Liver (tissue), 9 donors: Measurements from ENCODE around the gene ARAP1. TPM values are rescaled to one million over a fixed set of nuclear protein-coding genes. Genes with fewer than 3 reads are reported as not detected.

ENCODE experiments used
- DNase-seq: peaks from one replicate; pipeline ENCODE4 v3.0.0-alpha.2; 2017; ENCODE audit warnings: low spot score
- H3K27ac ChIP-seq, 2 donors: one replicate each; pipeline ENCODE4 v1.7.0; 2013; ENCODE audit warnings: inconsistent platforms in 2 of 2, low read length in 2 of 2, control low read depth in 1 of 2, low read depth in 1 of 2, mild to moderate bottlenecking in 1 of 2
- H3K27me3 ChIP-seq, 4 donors: one replicate each; pipeline versions ENCODE4 v1.6.1 to v1.7.0; 2013; ENCODE audit warnings: low read length in 3 of 4, inconsistent platforms in 1 of 4, mild to moderate bottlenecking in 1 of 4, moderate library complexity in 1 of 4; ENCODE audit not compliant: control insufficient read depth in 4 of 4, insufficient read depth in 4 of 4
- H3K36me3 ChIP-seq, 4 donors: one replicate each; pipeline versions ENCODE4 v1.6.1 to v1.7.0; 2013; ENCODE audit warnings: low read length in 3 of 4, mild to moderate bottlenecking in 3 of 4, low read depth in 1 of 4, moderate library complexity in 1 of 4; ENCODE audit not compliant: control insufficient read depth in 4 of 4, insufficient read depth in 3 of 4
- H3K4me1 ChIP-seq, 4 donors: one replicate each; pipeline versions ENCODE4 v1.6.1 to v1.7.0; 2013; ENCODE audit warnings: low read length in 3 of 4, mild to moderate bottlenecking in 3 of 4, moderate library complexity in 1 of 4; ENCODE audit not compliant: control insufficient read depth in 4 of 4, insufficient read depth in 4 of 4
- H3K4me3 ChIP-seq, 3 donors: one replicate each; pipeline versions ENCODE4 v1.6.1 to v1.7.0; 2013; ENCODE audit warnings: low read length in 3 of 3, control low read depth in 1 of 3, low read depth in 1 of 3, mild to moderate bottlenecking in 1 of 3
- H3K9ac ChIP-seq, 2 donors: one replicate each; pipeline ENCODE4 v1.7.0; 2013; ENCODE audit warnings: low read length in 2 of 2, mild to moderate bottlenecking in 2 of 2, moderate library complexity in 2 of 2, control low read depth in 1 of 2, low read depth in 1 of 2
- H3K9me3 ChIP-seq, 4 donors: one replicate each; pipeline versions ENCODE4 v1.6.1 to v1.7.0; 2013; ENCODE audit warnings: low read length in 3 of 4; ENCODE audit not compliant: control insufficient read depth in 4 of 4
- ATF3 ChIP-seq: IDR thresholded peaks from 2 replicates; pipeline ENCODE4 v1.6.1; 2016; ENCODE audit warnings: antibody characterized with exemption
- CTCF ChIP-seq: fragments of 150-350 bp; IDR thresholded peaks from 2 replicates; pipeline ENCODE4 v1.5.1; 2017; ENCODE audit warnings: improper control_type of control experiment, low read depth, low read length; ENCODE audit not compliant: missing input control
- FOXA1 ChIP-seq: IDR thresholded peaks from 2 replicates; pipeline ENCODE4 v1.6.1; 2016; ENCODE audit warnings: antibody characterized with exemption
- FOXA2 ChIP-seq: IDR thresholded peaks from 2 replicates; pipeline ENCODE4 v1.6.1; 2016; ENCODE audit warnings: antibody characterized with exemption
- GABPA ChIP-seq, 2 donors: IDR thresholded peaks in 1 of 2; conservative IDR thresholded peaks in 1 of 2; 2 replicates each; pipeline ENCODE4 v1.6.1; 2016; ENCODE audit warnings: antibody characterized with exemption in 2 of 2, mild to moderate bottlenecking in 1 of 2, moderate library complexity in 1 of 2
- HNF4A ChIP-seq, 2 donors: conservative IDR thresholded peaks; 2 replicates each; pipeline ENCODE4 v1.6.1; 2016; ENCODE audit warnings: antibody characterized with exemption in 2 of 2, mild to moderate bottlenecking in 2 of 2
- HNF4G ChIP-seq: IDR thresholded peaks from 2 replicates; pipeline ENCODE4 v1.6.1; 2016; ENCODE audit warnings: antibody characterized with exemption
- JUND ChIP-seq, 2 donors: IDR thresholded peaks; 2 replicates each; pipeline ENCODE4 v1.6.1; 2016; ENCODE audit warnings: antibody characterized with exemption in 2 of 2
- MAX ChIP-seq: IDR thresholded peaks from 2 replicates; pipeline ENCODE4 v1.6.1; 2016; ENCODE audit warnings: antibody characterized with exemption
- NR2F2 ChIP-seq: IDR thresholded peaks from 2 replicates; pipeline ENCODE4 v1.6.1; 2016; ENCODE audit warnings: antibody characterized with exemption
- RAD21 ChIP-seq, 2 donors: IDR thresholded peaks; 2 replicates each; pipeline ENCODE4 v1.6.1; 2016; ENCODE audit warnings: antibody characterized with exemption in 2 of 2, mild to moderate bottlenecking in 2 of 2
- RXRA ChIP-seq, 2 donors: IDR thresholded peaks; 2 replicates each; pipeline ENCODE4 v1.6.1; 2017 to 2018; ENCODE audit warnings: antibody characterized with exemption in 2 of 2, mild to moderate bottlenecking in 1 of 2
- TAF1 ChIP-seq: conservative IDR thresholded peaks from 2 replicates; pipeline ENCODE4 v1.6.1; 2016; ENCODE audit warnings: antibody characterized with exemption, mild to moderate bottlenecking
- YY1 ChIP-seq: IDR thresholded peaks from 2 replicates; pipeline ENCODE4 v1.6.1; 2016; ENCODE audit warnings: antibody characterized with exemption, mild to moderate bottlenecking
- ZBTB33 ChIP-seq: IDR thresholded peaks from 2 replicates; pipeline ENCODE4 v1.6.1; 2016; ENCODE audit warnings: antibody characterized with exemption
- WGBS: extraction: QIAGEN DNeasy Blood & Tissue Kit; methylation state at CpG from one replicate; pipeline ENCODE4 v1.1.7; 2013; 5-methylcytosine and 5-hydroxymethylcytosine counted together
- polyA plus RNA-seq, 2 donors: library from polyadenylated mRNA; stranded (reverse) in 1 of 2; unstranded in 1 of 2; fragments of 200-250 nt in 1 of 2; fragments of >200 nt in 1 of 2; fragmentation: Nextera tagmentation in 1 of 2; extraction: Ambion mirVana in 1 of 2; gene quantifications; one replicate each; pipeline versions ENCODE4 v1.2.1 to v1.2.3, GENCODE V29; 2013 to 2015
- total RNA-seq, 2 donors: library from RNA; depleted of rRNA; stranded (reverse); fragments of >200 nt; gene quantifications; one replicate each; pipeline ENCODE4 v1.2.3, GENCODE V29; 2014
- donor health status: healthy.
- donor health status: healthy.
- donor health status: healthy.
- donor health status: healthy.
- donor health status: healthy.

ARAP1 gene
- total and polyA plus RNA-seq, 4 donors: 14.4 to 77.8 (median 43.5) TPM

GRCh38 chr11:72776844-72777754 lies 24.9 kb upstream of the ARAP1 start:
- H3K36me3 ChIP-seq: no peaks in the 10 kb centered on the region
- H3K27me3 ChIP-seq: no peaks in the 10 kb centered on the region
- H3K4me1 ChIP-seq: peaks cover 12 to 93% (median 78%) of the 10 kb centered on the region in 4 donors
- H3K9me3 ChIP-seq: no peaks in the 10 kb centered on the region
- 33% methylated on average over 7 of the region's 7 CpGs for WGBS
- peak overlapping the region in 1 of 2 donors; percentile 20 for H3K9ac ChIP-seq
- H3K27ac ChIP-seq: peak overlapping the region; percentile 57 to 84
- no peak for TF ChIP-seq TAF1
- peak in 1 of 2 donors; percentile 31 for TF ChIP-seq HNF4A (conservative IDR thresholded peaks at IDR 0.05)
- peak in 1 of 2 donors; percentile 64 for TF ChIP-seq GABPA (IDR thresholded peaks at IDR 0.05 in 1 of 2, conservative IDR thresholded peaks at IDR 0.05 in 1 of 2)
- no peak for TF ChIP-seq CTCF
- peak; percentile 35 to 60 for TF ChIP-seq RXRA (IDR thresholded peaks at IDR 0.05)
- TF ChIP-seq FOXA1: peak; percentile 22
- no peak for DNase-seq
- H3K4me3 ChIP-seq: peak overlapping the region in 1 of 3 donors; percentile 34

- no peaks in the 10 kb centered on the region for H3K36me3 ChIP-seq
- peak overlapping the region; percentile 57 to 84 for H3K27ac ChIP-seq
- no peaks in the 10 kb centered on the region for H3K9me3 ChIP-seq
- DNase-seq: no peak
- peak overlapping the region in 1 of 2 donors; percentile 26 for H3K9ac ChIP-seq
- WGBS: 60% methylated on average over 9 of the region's 9 CpGs
- TF ChIP-seq FOXA1 (no peak), YY1 (no peak), MAX (no peak), TAF1 (no peak), GABPA (IDR thresholded peaks at IDR 0.05 in 1 of 2, conservative IDR thresholded peaks at IDR 0.05 in 1 of 2) (no peak), NR2F2 (no peak), HNF4G (no peak), ATF3 (no peak), ZBTB33 (no peak), FOXA2 (no peak), JUND (IDR thresholded peaks at IDR 0.05) (no peak), RAD21 (IDR thresholded peaks at IDR 0.05) (no peak)
- peaks cover 12 to 98% (median 80%) of the 10 kb centered on the region in 4 donors for H3K4me1 ChIP-seq
- no peaks in the 10 kb centered on the region for H3K27me3 ChIP-seq
- no peak overlapping the region for H3K4me3 ChIP-seq
Measured at GRCh38 chr11:72776117-72776843, 24.1 kb upstream of the ARAP1 start.
